Smooth muscle cell (in vitro differentiated cells): Measurements from ENCODE around the gene FHAD1. TPM values are rescaled to one million over a fixed set of nuclear protein-coding genes. Genes with fewer than 3 reads are reported as not detected.
"Not testable (repeated sequence)": the region's sequence is repeated elsewhere in the genome, so short reads cannot be mapped to it uniquely, and the experiment has no call there.

ENCODE experiments used
- DNase-seq: peaks from one replicate; lab custom pipeline; 2025; ENCODE audit not compliant: unreplicated experiment; lab: John Stamatoyannopoulos, UW
- H2AFZ ChIP-seq: fragments of 200-600 bp; sonication (generic); 2 replicates; pipeline ENCODE4 v1.6.0; 2016; ENCODE audit warnings: antibody characterized with exemption, low read depth, mild to moderate bottlenecking
- H3F3A ChIP-seq: fragments of 200-600 bp; sonication (generic); 2 replicates; pipeline ENCODE4 v1.6.0; 2017; ENCODE audit warnings: antibody characterized with exemption, low read depth
- H3K27ac ChIP-seq: fragments of 200-600 bp; sonication (generic); 2 replicates; pipeline ENCODE4 v1.5.1; 2016; ENCODE audit warnings: low read depth, mild to moderate bottlenecking
- H3K27me3 ChIP-seq: fragments of 200-600 bp; sonication (generic); 2 replicates; pipeline ENCODE4 v1.6.1; 2016; ENCODE audit warnings: low read depth, mild to moderate bottlenecking
- H3K36me3 ChIP-seq: fragments of 200-600 bp; sonication (generic); 2 replicates; pipeline ENCODE4 v1.5.1; 2016; ENCODE audit warnings: low read depth
- H3K4me1 ChIP-seq: fragments of 200-600 bp; sonication (generic); 2 replicates; pipeline ENCODE4 v1.5.1; 2016; ENCODE audit warnings: low read depth
- H3K4me2 ChIP-seq: fragments of 200-600 bp; sonication (generic); 2 replicates; pipeline ENCODE4 v1.6.0; 2016; ENCODE audit warnings: mild to moderate bottlenecking
- H3K4me3 ChIP-seq: fragments of 200-600 bp; sonication (generic); 2 replicates; pipeline ENCODE4 v1.5.1; 2016; ENCODE audit warnings: mild to moderate bottlenecking
- H3K79me2 ChIP-seq: fragments of 200-600 bp; sonication (generic); 2 replicates; pipeline ENCODE4 v1.6.0; 2016; ENCODE audit warnings: low read depth, mild to moderate bottlenecking
- H3K9ac ChIP-seq: fragments of 200-600 bp; sonication (generic); 2 replicates; pipeline ENCODE4 v1.6.0; 2016; ENCODE audit warnings: low read depth
- H3K9me3 ChIP-seq: fragments of 200-600 bp; sonication (generic); replicated peaks from 2 replicates; pipeline ENCODE4 v1.5.1; 2016; ENCODE audit warnings: low read depth
- H4K20me1 ChIP-seq: fragments of 200-600 bp; sonication (generic); 2 replicates; pipeline ENCODE4 v1.6.0; 2016; ENCODE audit warnings: low read depth
- WGBS: methylation state at CpG from one replicate; pipeline ENCODE4 v1.1.7; 2016; ENCODE audit warnings: low lambda C conversion rate; 5-methylcytosine and 5-hydroxymethylcytosine counted together
- polyA plus RNA-seq: library from polyadenylated mRNA; unstranded; fragments of >200 nt; fragmentation: Nextera tagmentation; extraction: Ambion mirVana; gene quantifications from 2 replicates; pipeline ENCODE4 v1.2.1, GENCODE V29; 2016
- total RNA-seq: library from RNA; depleted of rRNA; stranded (reverse); fragments of >200 nt; gene quantifications from 2 replicates; pipeline ENCODE4 v1.2.3, GENCODE V29; 2014
- TF ChIP-seq, protein P1 (sequence below): fragments of 200-600 bp; sonication (generic); IDR thresholded peaks from 2 replicates; pipeline ENCODE4 v1.5.1; 2017; ENCODE audit warnings: borderline replicate concordance, mild to moderate bottlenecking, antibody characterized with exemption; ENCODE audit not compliant: insufficient read depth, poor library complexity, severe bottlenecking

Gene FHAD1
- total and polyA plus RNA-seq, 2 experiments from 2014 or later = 0.33 TPM; not detected in 1

DNA sequence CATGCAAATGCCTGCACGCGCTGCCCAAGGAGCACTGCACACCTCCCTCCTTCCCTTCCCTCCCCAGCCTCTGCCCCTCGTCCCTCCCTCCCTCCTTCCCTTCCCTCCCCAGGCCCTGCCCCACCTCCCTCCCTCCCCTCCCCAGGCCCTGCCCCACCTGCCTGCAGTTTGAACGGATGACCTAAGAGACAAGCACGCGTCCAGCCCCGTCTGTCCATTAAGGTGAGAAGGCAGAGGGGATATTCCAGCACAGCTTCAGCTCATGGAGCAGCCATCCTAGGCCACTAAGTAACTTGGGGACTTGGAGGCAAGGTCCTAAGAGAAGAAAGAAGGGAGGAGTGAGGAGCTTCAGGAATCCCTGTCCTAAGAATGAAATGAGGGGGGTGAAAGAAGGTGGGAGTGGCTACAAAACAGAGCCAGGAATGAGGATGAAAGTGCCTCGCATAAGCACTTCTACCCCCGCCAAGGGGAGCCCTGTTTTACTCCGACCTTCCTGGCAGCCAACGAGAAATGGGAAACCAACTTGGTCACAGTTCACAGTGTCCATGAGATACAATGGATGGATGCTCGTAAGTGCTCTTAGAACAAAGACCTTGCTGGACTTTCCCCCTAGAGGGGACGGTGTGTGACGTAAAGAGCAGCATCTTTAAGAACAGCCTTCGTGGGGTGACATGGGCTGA lies 141.3 kb downstream of the FHAD1 start:
- no peak overlapping the region for H3K27ac ChIP-seq
- 61% methylated on average over 14 of the region's 15 CpGs for WGBS

GRCh38 chr1:15389828-15390227 lies 142.8 kb downstream of the FHAD1 start:
- H3K36me3 ChIP-seq, DNase-seq, H2AFZ ChIP-seq, H3K79me2 ChIP-seq, H3K27ac ChIP-seq, H3K9me3 ChIP-seq, H3K4me3 ChIP-seq, H3K4me2 ChIP-seq, H3F3A ChIP-seq, H4K20me1 ChIP-seq, H3K9ac ChIP-seq: not testable (repeated sequence)
- 97% methylated on average over 8 of the region's 8 CpGs for WGBS
- Histone ChIP-seq H3K4me1 (peaks cover 16% of the 10 kb centered on the region), H3K27me3 (peaks cover 57% of the 10 kb centered on the region)

More for the DNA sequence above, 141.3 kb downstream of the FHAD1 start:
- H3K36me3 ChIP-seq = no peaks in the 10 kb centered on the region
- H3K4me1 ChIP-seq = peaks cover 17% of the 10 kb centered on the region
- H4K20me1 ChIP-seq = no peaks in the 10 kb centered on the region
- H3K27me3 ChIP-seq = peaks cover 62% of the 10 kb centered on the region
- H3K4me3 ChIP-seq = no peak overlapping the region
- no peak for DNase-seq
- H3K79me2 ChIP-seq = no peaks in the 10 kb centered on the region
- H3K9ac ChIP-seq = no peak overlapping the region
- TF ChIP-seq, protein P1, sequence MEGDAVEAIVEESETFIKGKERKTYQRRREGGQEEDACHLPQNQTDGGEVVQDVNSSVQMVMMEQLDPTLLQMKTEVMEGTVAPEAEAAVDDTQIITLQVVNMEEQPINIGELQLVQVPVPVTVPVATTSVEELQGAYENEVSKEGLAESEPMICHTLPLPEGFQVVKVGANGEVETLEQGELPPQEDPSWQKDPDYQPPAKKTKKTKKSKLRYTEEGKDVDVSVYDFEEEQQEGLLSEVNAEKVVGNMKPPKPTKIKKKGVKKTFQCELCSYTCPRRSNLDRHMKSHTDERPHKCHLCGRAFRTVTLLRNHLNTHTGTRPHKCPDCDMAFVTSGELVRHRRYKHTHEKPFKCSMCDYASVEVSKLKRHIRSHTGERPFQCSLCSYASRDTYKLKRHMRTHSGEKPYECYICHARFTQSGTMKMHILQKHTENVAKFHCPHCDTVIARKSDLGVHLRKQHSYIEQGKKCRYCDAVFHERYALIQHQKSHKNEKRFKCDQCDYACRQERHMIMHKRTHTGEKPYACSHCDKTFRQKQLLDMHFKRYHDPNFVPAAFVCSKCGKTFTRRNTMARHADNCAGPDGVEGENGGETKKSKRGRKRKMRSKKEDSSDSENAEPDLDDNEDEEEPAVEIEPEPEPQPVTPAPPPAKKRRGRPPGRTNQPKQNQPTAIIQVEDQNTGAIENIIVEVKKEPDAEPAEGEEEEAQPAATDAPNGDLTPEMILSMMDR = no peak
- no peak overlapping the region for H3K4me2 ChIP-seq
- no peaks in the 10 kb centered on the region for H3K9me3 ChIP-seq
- no peaks in the 10 kb centered on the region for H3F3A ChIP-seq
- H2AFZ ChIP-seq = no peak overlapping the region

- Histone ChIP-seq H2AFZ (no peak overlapping the region), H3K9ac (no peak overlapping the region), H3K36me3 (no peaks in the 10 kb centered on the region), H3K79me2 (no peaks in the 10 kb centered on the region), H3K4me1 (peaks cover 13% of the 10 kb centered on the region), H3K27ac (no peak overlapping the region), H3K9me3 (no peaks in the 10 kb centered on the region), H4K20me1 (no peaks in the 10 kb centered on the region), H3K4me3 (no peak overlapping the region), H3K4me2 (no peak overlapping the region), H3F3A (no peaks in the 10 kb centered on the region), H3K27me3 (peaks cover 49% of the 10 kb centered on the region)
- TF ChIP-seq, protein P1 = no peak
- WGBS = 89% methylated on average over 8 of the region's 8 CpGs
- DNase-seq = no peak
These were observed 143.6 kb downstream of the FHAD1 start for GRCh38 chr1:15390667-15391066.

GRCh38 chr1:15391366-15391765 lies 144.3 kb downstream of the FHAD1 start:
- H2AFZ ChIP-seq = no peak overlapping the region
- DNase-seq = no peak
- no peaks in the 10 kb centered on the region for H3F3A ChIP-seq
- no peaks in the 10 kb centered on the region for H4K20me1 ChIP-seq
- TF ChIP-seq, protein P1 = no peak
- peaks cover 8% of the 10 kb centered on the region for H3K4me1 ChIP-seq
- H3K4me2 ChIP-seq = no peak overlapping the region
- no peaks in the 10 kb centered on the region for H3K79me2 ChIP-seq
- H3K27ac ChIP-seq = no peak overlapping the region
- no peaks in the 10 kb centered on the region for H3K9me3 ChIP-seq
- H3K9ac ChIP-seq = no peak overlapping the region
- H3K27me3 ChIP-seq = peaks cover 42% of the 10 kb centered on the region
- H3K36me3 ChIP-seq = no peaks in the 10 kb centered on the region
- H3K4me3 ChIP-seq = no peak overlapping the region
- 70% methylated on average over 4 of the region's 4 CpGs for WGBS
